Retina (tissue), 1 donor: ENCODE results near the gene HYKK.
"Not testable (repeated sequence)": the region's sequence is repeated elsewhere in the genome, so short reads cannot be mapped to it uniquely, and the experiment has no call there.

Source experiments
- DNase-seq: peaks from one replicate; pipeline ENCODE4 v3.0.0-alpha.2; 2016

The HYKK gene

GRCh38 chr15:78540871-78541743 is 33.7 kb downstream of the HYKK start:
- no peak for DNase-seq

GRCh38 chr15:78541744-78542034 is 34.3 kb downstream of the HYKK start:
- DNase-seq, result no peak

GRCh38 chr15:78542647-78543046 is 35.3 kb downstream of the HYKK start:
- DNase-seq, result no peak

- no peak for DNase-seq
These were observed 42.8 kb downstream of the HYKK start for GRCh38 chr15:78550194-78550593.

GRCh38 chr15:78550815-78551214 is 43.4 kb downstream of the HYKK start:
- no peak for DNase-seq

GRCh38 chr15:78551902-78552301 is 44.5 kb downstream of the HYKK start:
- no peak for DNase-seq

GRCh38 chr15:78552597-78552996 is 45.2 kb downstream of the HYKK start:
- DNase-seq, result no peak

- DNase-seq, result not testable (repeated sequence)
These were observed 52.8 kb downstream of the HYKK start for GRCh38 chr15:78560201-78560600.

- DNase-seq, result no peak
These were observed 54.1 kb downstream of the HYKK start for GRCh38 chr15:78561490-78561889.

- no peak for DNase-seq
These were observed 55.7 kb downstream of the HYKK start for GRCh38 chr15:78563092-78563491.

GRCh38 chr15:78564743-78565096 is 57.3 kb downstream of the HYKK start:
- DNase-seq, result no peak

- DNase-seq, result peak; percentile 90
These were observed 57.9 kb downstream of the HYKK start, which contains the start of gene CHRNA5 for GRCh38 chr15:78565097-78565950. Gene CHRNA5, plus strand, starts transcription at chr15:78565520. Its CDS starts 200 bp downstream, at chr15:78565720.

GRCh38 chr15:78565951-78566774 is 58.8 kb downstream of the HYKK start:
- DNase-seq, result peak; percentile 82

GRCh38 chr15:78567531-78567930 is 60.2 kb downstream of the HYKK start:
- DNase-seq, result no peak

- DNase-seq, result no peak
These were observed 63.3 kb downstream of the HYKK start for GRCh38 chr15:78570710-78571109.

GRCh38 chr15:78571382-78571781 is 64.0 kb downstream of the HYKK start:
- DNase-seq, result no peak

GRCh38 chr15:78573416-78573815 is 66.0 kb downstream of the HYKK start:
- DNase-seq, result no peak

GRCh38 chr15:78574944-78575343 is 67.6 kb downstream of the HYKK start:
- no peak for DNase-seq
